Endothelial cell of umbilical vein (primary cell): ENCODE results near the gene EPHA4. TPM values are rescaled to one million over a fixed set of nuclear protein-coding genes. Genes with fewer than 3 reads are reported as not detected.

Experiments
- BruUV-seq: library from RNA; stranded (reverse); fragments of 400-500 nt; replicated peaks from 2 replicates; lab custom pipeline; 2021; lab: Mats Ljungman, UMichigan
- CTCF ChIA-PET: fragments of 300-600, 350-600 bp; sonication (Branson Sonifier 250); formaldehyde crosslinking; loops from one replicate; lab custom pipeline; 2021; ENCODE audit warnings: antibody characterized with exemption, inconsistent platforms; lab: Charles Lee
- POLR2A ChIA-PET: fragments of 300-600, 350-600 bp; sonication (Branson Sonifier 250); formaldehyde crosslinking; loops from one replicate; lab custom pipeline; 2021; ENCODE audit warnings: antibody characterized with exemption, inconsistent platforms; lab: Charles Lee
- DNase-seq: peaks from one replicate; pipeline ENCODE4 v3.0.0-alpha.2; 2011; ENCODE audit warnings: low read depth, low spot score
- FAIRE-seq: peaks from 2 replicates; lab custom pipeline; 2011; peaks lifted over from hg19 to GRCh38; lab: Jason Lieb, UNC
- H2AFZ ChIP-seq: 2 replicates; pipeline ENCODE4 v1.6.0; 2012; ENCODE audit warnings: low read depth, low read length, control low read depth, inconsistent platforms
- H3K27ac ChIP-seq: 2 replicates; pipeline ENCODE4 v1.5.1; 2011; ENCODE audit warnings: low read depth, mild to moderate bottlenecking, control low read depth, low read length, moderate library complexity; ENCODE audit not compliant: insufficient read depth
- H3K27me3 ChIP-seq, 2 experiments: 2 replicates each; pipeline versions ENCODE4 v1.6.0 to v1.6.1; 2011; ENCODE audit warnings: low read length in 2 of 2, mixed read lengths in 1 of 2; ENCODE audit not compliant: control insufficient read depth in 2 of 2, insufficient read depth in 2 of 2
- H3K36me3 ChIP-seq, 2 experiments: 2 replicates in 1 of 2; 3 replicates in 1 of 2; pipeline ENCODE4 v1.5.1; 2011; ENCODE audit warnings: low read length in 2 of 2, mild to moderate bottlenecking in 1 of 2, moderate library complexity in 1 of 2; ENCODE audit not compliant: control insufficient read depth in 2 of 2, insufficient read depth in 2 of 2; ENCODE audit errors: extremely low read depth in 1 of 2
- H3K4me1 ChIP-seq: 3 replicates; pipeline ENCODE4 v1.5.1; 2011; ENCODE audit warnings: mild to moderate bottlenecking, low read length; ENCODE audit not compliant: control insufficient read depth, insufficient read depth; ENCODE audit errors: extremely low read depth
- H3K4me2 ChIP-seq: 2 replicates; pipeline ENCODE4 v1.6.1; 2011; ENCODE audit warnings: low read length, control low read depth, mixed read lengths; ENCODE audit not compliant: insufficient read depth
- H3K4me3 ChIP-seq, 3 experiments: fragments of 200-600 bp in 1 of 3; sonication (generic), shearing (Covaris generic) in 1 of 3; replicated peaks in 1 of 3; 2 replicates each; pipeline ENCODE4 v1.5.1; 2011 to 2016; ENCODE audit warnings: control low read depth in 3 of 3, low read length in 3 of 3, mild to moderate bottlenecking in 2 of 3, inconsistent platforms in 1 of 3, low read depth in 1 of 3, moderate library complexity in 1 of 3; ENCODE audit not compliant: insufficient read depth in 1 of 3
- H3K79me2 ChIP-seq: 2 replicates; pipeline ENCODE4 v1.6.0; 2012; ENCODE audit warnings: low read length, inconsistent platforms; ENCODE audit not compliant: control insufficient read depth, insufficient read depth
- H3K9ac ChIP-seq: replicated peaks from 2 replicates; pipeline ENCODE3; 2011; ENCODE audit warnings: low read length, control low read depth; ENCODE audit not compliant: insufficient read depth; ENCODE audit errors: extremely low read depth
- H3K9me1 ChIP-seq: replicated peaks from 3 replicates; pipeline ENCODE4 v1.6.0; 2011; ENCODE audit warnings: mild to moderate bottlenecking, low read length; ENCODE audit not compliant: control insufficient read depth, insufficient read depth; ENCODE audit errors: extremely low read depth
- H3K9me3 ChIP-seq: replicated peaks from 2 replicates; pipeline ENCODE4 v1.5.1; 2012; ENCODE audit warnings: low read length, inconsistent platforms; ENCODE audit not compliant: control insufficient read depth, insufficient read depth
- H4K20me1 ChIP-seq: replicated peaks from 2 replicates; pipeline ENCODE3; 2011; ENCODE audit warnings: mild to moderate bottlenecking, low read length; ENCODE audit not compliant: control insufficient read depth, insufficient read depth; ENCODE audit errors: extremely low read depth
- EZH2 ChIP-seq: IDR thresholded peaks from 2 replicates; pipeline ENCODE4 v1.6.1; 2012; ENCODE audit warnings: borderline replicate concordance, low read depth, mild to moderate bottlenecking, moderate library complexity, low read length, inconsistent platforms; ENCODE audit not compliant: severe bottlenecking
- FOS ChIP-seq: IDR thresholded peaks from 2 replicates; pipeline ENCODE4 v1.6.1; 2011; ENCODE audit warnings: mild to moderate bottlenecking, low read length, moderate library complexity, borderline replicate concordance; ENCODE audit not compliant: insufficient read depth
- GATA2 ChIP-seq: IDR thresholded peaks from 2 replicates; pipeline ENCODE4 v1.7.0; 2011; ENCODE audit warnings: low read depth, mild to moderate bottlenecking, moderate library complexity, mixed read lengths, low read length; ENCODE audit not compliant: insufficient read length, insufficient read depth
- JUN ChIP-seq: IDR thresholded peaks from 2 replicates; pipeline ENCODE4 v1.6.1; 2011; ENCODE audit warnings: borderline replicate concordance, low read depth; ENCODE audit not compliant: insufficient read length, insufficient read depth
- MYC ChIP-seq: IDR thresholded peaks from one replicate; pipeline ENCODE4 v1.6.1; 2011; ENCODE audit warnings: mild to moderate bottlenecking, low read depth, low read length
- POLR2A ChIP-seq: IDR thresholded peaks from 2 replicates; pipeline ENCODE4 v1.6.1; 2012; ENCODE audit warnings: low read depth, mild to moderate bottlenecking, control low read depth, low read length
- POLR2AphosphoS5 ChIP-seq: IDR thresholded peaks from 2 replicates; pipeline ENCODE4 v1.6.1; 2012; ENCODE audit warnings: low read depth, mild to moderate bottlenecking, control low read depth, low read length, moderate library complexity; ENCODE audit not compliant: insufficient read depth
- dilution Hi-C: fragments of 300-500 bp; cut with MboI; formaldehyde crosslinking; loops from one replicate; pipeline ENCODE4 v1.15.0; 2019; ENCODE audit warnings: low sequenced_read_pairs; ENCODE audit not compliant: extremely low pct_ligation_motif_present
- intact Hi-C: fragments of 100-400 bp; cut with micrococcal nuclease; formaldehyde crosslinking; loops from one replicate; pipeline ENCODE4 v1.10.0; 2022
- polyA plus RNA-seq, 4 experiments: library from polyadenylated mRNA; depleted of rRNA in 3 of 4; stranded (reverse) in 3 of 4; unstranded in 1 of 4; fragments of >200 nt; gene quantifications; 2 replicates each; pipeline versions ENCODE4 v1.2.1 to v1.2.3, GENCODE V29; 2011 to 2012; ENCODE audit warnings: missing spikeins in 1 of 4
- total RNA-seq: library from RNA; stranded (reverse); gene quantifications from 2 replicates; pipeline ENCODE4 v1.2.3, GENCODE V29; 2021
- TF ChIP-seq, protein P1 (sequence below), 2 donors: IDR thresholded peaks; 1 replicate in 1 of 2; 2 replicates in 1 of 2; pipeline ENCODE4 v1.5.1; 2011; ENCODE audit warnings: low read length in 2 of 2, mild to moderate bottlenecking in 2 of 2, moderate library complexity in 2 of 2, control low read depth in 1 of 2, inconsistent platforms in 1 of 2, low read depth in 1 of 2; ENCODE audit not compliant: insufficient read depth in 1 of 2; ENCODE audit errors: extremely low read depth in 1 of 2
- TF ChIP-seq, protein P2 (sequence below): IDR thresholded peaks from 2 replicates; pipeline ENCODE4 v1.6.1; 2011; ENCODE audit not compliant: insufficient read depth, insufficient read length

Gene EPHA4
- total and polyA plus RNA-seq, 2 donors (not counting 3 experiments of a cell fraction or from before 2014, with no cell fraction given): 11.9 to 19.8 TPM

DNA sequence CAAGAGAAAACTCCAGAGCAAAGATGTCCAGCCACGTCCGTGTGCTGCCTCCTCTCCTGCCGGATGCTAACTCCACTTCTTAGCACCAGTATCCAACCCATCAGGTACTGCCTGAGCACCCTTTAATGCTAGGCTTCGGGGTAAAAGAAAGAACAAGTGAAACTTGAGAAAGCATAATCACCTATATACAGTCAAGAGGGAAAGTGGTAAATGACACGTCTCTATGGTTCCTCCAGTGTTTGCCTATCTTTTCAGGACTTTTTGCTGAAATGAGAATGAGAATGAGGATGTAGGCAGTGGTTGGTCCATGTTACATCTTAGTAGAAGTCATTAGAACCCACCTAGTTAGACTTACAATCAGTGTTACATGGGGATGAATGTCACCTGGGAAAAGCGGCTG lies 47.9 kb downstream of the EPHA4 start:
- H3K27ac ChIP-seq: no peak overlapping the region
- ChIA-PET POLR2A (no interaction called here), CTCF (no interaction called here)
- no peaks in the 10 kb centered on the region for H3K27me3 ChIP-seq
- H3K4me3 ChIP-seq: no peak overlapping the region
- H3K9me1 ChIP-seq: no peaks in the 10 kb centered on the region
- H3K79me2 ChIP-seq: no peaks in the 10 kb centered on the region
- no TSS peak for BruUV-seq
- TF ChIP-seq POLR2AphosphoS5: no peak
- no peak for TF ChIP-seq MYC
- no peak for TF ChIP-seq GATA2
- TF ChIP-seq, protein P1, sequence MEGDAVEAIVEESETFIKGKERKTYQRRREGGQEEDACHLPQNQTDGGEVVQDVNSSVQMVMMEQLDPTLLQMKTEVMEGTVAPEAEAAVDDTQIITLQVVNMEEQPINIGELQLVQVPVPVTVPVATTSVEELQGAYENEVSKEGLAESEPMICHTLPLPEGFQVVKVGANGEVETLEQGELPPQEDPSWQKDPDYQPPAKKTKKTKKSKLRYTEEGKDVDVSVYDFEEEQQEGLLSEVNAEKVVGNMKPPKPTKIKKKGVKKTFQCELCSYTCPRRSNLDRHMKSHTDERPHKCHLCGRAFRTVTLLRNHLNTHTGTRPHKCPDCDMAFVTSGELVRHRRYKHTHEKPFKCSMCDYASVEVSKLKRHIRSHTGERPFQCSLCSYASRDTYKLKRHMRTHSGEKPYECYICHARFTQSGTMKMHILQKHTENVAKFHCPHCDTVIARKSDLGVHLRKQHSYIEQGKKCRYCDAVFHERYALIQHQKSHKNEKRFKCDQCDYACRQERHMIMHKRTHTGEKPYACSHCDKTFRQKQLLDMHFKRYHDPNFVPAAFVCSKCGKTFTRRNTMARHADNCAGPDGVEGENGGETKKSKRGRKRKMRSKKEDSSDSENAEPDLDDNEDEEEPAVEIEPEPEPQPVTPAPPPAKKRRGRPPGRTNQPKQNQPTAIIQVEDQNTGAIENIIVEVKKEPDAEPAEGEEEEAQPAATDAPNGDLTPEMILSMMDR (IDR thresholded peaks at IDR 0.05; ENCODE audit: extremely low read depth in 1 of 2, insufficient read depth in 1 of 2, low read depth in 1 of 2, low read length in 2 of 2): no peak
- TF ChIP-seq FOS: no peak
- no peak for TF ChIP-seq JUN
- TF ChIP-seq, protein P2, sequence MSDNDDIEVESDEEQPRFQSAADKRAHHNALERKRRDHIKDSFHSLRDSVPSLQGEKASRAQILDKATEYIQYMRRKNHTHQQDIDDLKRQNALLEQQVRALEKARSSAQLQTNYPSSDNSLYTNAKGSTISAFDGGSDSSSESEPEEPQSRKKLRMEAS: no peak
- no peak for TF ChIP-seq EZH2
- TF ChIP-seq POLR2A: no peak
- peaks cover 31% of the 10 kb centered on the region for H3K4me1 ChIP-seq
- no peaks in the 10 kb centered on the region for H3K36me3 ChIP-seq
- no peak overlapping the region for H3K9ac ChIP-seq
- DNase-seq: no peak
- H3K4me2 ChIP-seq: no peak overlapping the region
- H2AFZ ChIP-seq: no peak overlapping the region
- FAIRE-seq: no peak
- H3K9me3 ChIP-seq: no peaks in the 10 kb centered on the region
- intact Hi-C loops: no loop called here
- dilution Hi-C loops: no loop called here
- no peaks in the 10 kb centered on the region for H4K20me1 ChIP-seq
